Upper lobe of left lung (tissue), 6 donors: ENCODE results near the gene TOMM70. TPM values are rescaled to one million over a fixed set of nuclear protein-coding genes. Genes with fewer than 3 reads are reported as not detected.
A peak's percentile ranks its signal among the peaks of the same experiment; 100 is the strongest.

Experiments
- ATAC-seq, 2 donors: fragments of 200-7000 bp; cut with Tn5 transposase; one replicate each; pipeline ENCODE4 v1.9.1; 2022; ENCODE audit warnings: mild to moderate bottlenecking in 2 of 2, moderate library complexity in 2 of 2; ENCODE audit not compliant: low FRiP score in 2 of 2
- DNase-seq, 2 donors: peaks; one replicate each; pipeline ENCODE4 v3.0.0-alpha.2; 2019 to 2020
- H3K27ac ChIP-seq, 4 donors: fragments of 200-600 bp; sonication (generic); one replicate each; pipeline ENCODE4 v1.5.1; 2016 to 2019
- H3K27me3 ChIP-seq, 4 donors: fragments of 200-600 bp; sonication (generic); one replicate each; pipeline ENCODE4 v1.5.1; 2017 to 2019
- H3K36me3 ChIP-seq, 4 donors: fragments of 200-600 bp; sonication (generic); one replicate each; pipeline ENCODE4 v1.5.1; 2016 to 2019
- H3K4me1 ChIP-seq, 4 donors: fragments of 200-600 bp; sonication (generic); one replicate each; pipeline ENCODE4 v1.5.1; 2018 to 2019
- H3K4me3 ChIP-seq, 4 donors: fragments of 200-600 bp; sonication (generic); one replicate each; pipeline ENCODE4 v1.5.1; 2017 to 2019; ENCODE audit warnings: mild to moderate bottlenecking in 2 of 4, moderate library complexity in 1 of 4
- H3K9me3 ChIP-seq, 4 donors: fragments of 200-600 bp; sonication (generic); one replicate each; pipeline ENCODE4 v1.5.1; 2018 to 2019
- EP300 ChIP-seq, 4 donors: sonication (generic); formaldehyde crosslinking; IDR thresholded peaks; one replicate each; pipeline ENCODE4 v1.5.1; 2017; ENCODE audit warnings: antibody characterized with exemption in 4 of 4, control low read depth in 2 of 4
- POLR2A ChIP-seq, 4 donors: fragments of 450-650 bp; IDR thresholded peaks; one replicate each; pipeline ENCODE4 v1.5.1; 2016 to 2017; ENCODE audit warnings: antibody characterized with exemption in 4 of 4, mild to moderate bottlenecking in 2 of 4
- POLR2AphosphoS5 ChIP-seq, 2 donors: sonication (generic); formaldehyde crosslinking; IDR thresholded peaks; one replicate each; pipeline ENCODE4 v1.5.1; 2017; ENCODE audit warnings: antibody characterized with exemption in 2 of 2
- WGBS, 2 donors: methylation state at CpG; one replicate each; pipeline ENCODE4 v1.1.5; 2017 to 2018; 5-methylcytosine and 5-hydroxymethylcytosine counted together
- total RNA-seq, 6 donors: library from RNA; depleted of rRNA in 4 of 6; stranded (reverse); fragments of >200 nt in 4 of 6; gene quantifications; one replicate each; pipeline versions ENCODE4 v1.1.0 to v1.2.1, GENCODE V29; 2016 to 2021
- TF ChIP-seq, protein P1 (sequence below), 6 experiments: fragments of 450-650 bp in 4 of 6; fragments of 200-600 bp in 2 of 6; sonication (generic) in 2 of 6; IDR thresholded peaks; one replicate each; pipeline ENCODE4 v1.5.1; 2016 to 2019; ENCODE audit warnings: antibody characterized with exemption in 6 of 6
- donor health status: DM: no; HTN: no; CAD: no; lungs with moderate emphysema.
- donor health status: DM: no; HTN: yes; CAD: no; lungs with severe emphysema.

Gene TOMM70
- total RNA-seq, 6 donors from 2014 or later: 14.1 to 38.4 (median 30.2) TPM

- peak overlapping the region; percentile 79 to 84 (median 82) for H3K4me3 ChIP-seq
- DNase-seq: peak in 1 of 2 donors; percentile 29
- TF ChIP-seq POLR2A (IDR thresholded peaks at IDR 0.05): no peak
- TF ChIP-seq EP300 (IDR thresholded peaks at IDR 0.05): peak in 1 of 4 donors; percentile 41
- no peaks in the 10 kb centered on the region for H3K36me3 ChIP-seq
- H3K9me3 ChIP-seq: no peaks in the 10 kb centered on the region
- peaks cover 25 to 43% (median 34%) of the 10 kb centered on the region in 4 donors for H3K4me1 ChIP-seq
- H3K27me3 ChIP-seq: no peaks in the 10 kb centered on the region
- 0 to 1% methylated on average over 23 of the region's 23 CpGs for WGBS, 2 donors
- ATAC-seq: peak in 1 of 2 donors; percentile 33
- H3K27ac ChIP-seq: peak overlapping the region; percentile 86 to 93 (median 90)
Measured at GRCh38 chr3:100401674-100402041, 769 bp upstream of the TOMM70 start.

DNA sequence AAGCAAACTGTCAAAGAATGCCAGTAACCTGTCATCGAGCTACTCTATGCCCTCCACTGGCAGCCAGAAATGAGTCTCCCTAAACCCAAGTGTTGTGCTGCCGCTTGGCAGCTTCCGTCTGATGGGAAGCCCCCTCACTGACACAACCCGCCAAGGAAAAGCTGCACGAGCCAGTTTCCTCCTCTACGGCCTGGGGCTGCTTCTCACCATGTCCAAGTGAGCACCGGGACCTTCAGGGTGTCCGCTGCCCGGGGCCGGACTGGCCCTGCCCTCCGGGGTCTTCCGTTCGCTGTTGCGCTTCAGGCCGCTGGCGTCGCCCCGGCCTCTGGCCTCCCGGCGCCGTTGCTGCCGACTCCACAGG is 490 bp downstream of the TOMM70 start:
- DNase-seq (no peak), ATAC-seq (peak in 1 of 2 donors; percentile 15)
- peaks cover 25 to 43% (median 34%) of the 10 kb centered on the region in 4 donors for H3K4me1 ChIP-seq
- H3K27me3 ChIP-seq: no peaks in the 10 kb centered on the region
- WGBS, 2 donors: 0% methylated on average over 8 to 17 of the region's 22 CpGs
- peak in 1 of 4 donors; percentile 16 for TF ChIP-seq POLR2A (IDR thresholded peaks at IDR 0.05)
- TF ChIP-seq, protein P1, sequence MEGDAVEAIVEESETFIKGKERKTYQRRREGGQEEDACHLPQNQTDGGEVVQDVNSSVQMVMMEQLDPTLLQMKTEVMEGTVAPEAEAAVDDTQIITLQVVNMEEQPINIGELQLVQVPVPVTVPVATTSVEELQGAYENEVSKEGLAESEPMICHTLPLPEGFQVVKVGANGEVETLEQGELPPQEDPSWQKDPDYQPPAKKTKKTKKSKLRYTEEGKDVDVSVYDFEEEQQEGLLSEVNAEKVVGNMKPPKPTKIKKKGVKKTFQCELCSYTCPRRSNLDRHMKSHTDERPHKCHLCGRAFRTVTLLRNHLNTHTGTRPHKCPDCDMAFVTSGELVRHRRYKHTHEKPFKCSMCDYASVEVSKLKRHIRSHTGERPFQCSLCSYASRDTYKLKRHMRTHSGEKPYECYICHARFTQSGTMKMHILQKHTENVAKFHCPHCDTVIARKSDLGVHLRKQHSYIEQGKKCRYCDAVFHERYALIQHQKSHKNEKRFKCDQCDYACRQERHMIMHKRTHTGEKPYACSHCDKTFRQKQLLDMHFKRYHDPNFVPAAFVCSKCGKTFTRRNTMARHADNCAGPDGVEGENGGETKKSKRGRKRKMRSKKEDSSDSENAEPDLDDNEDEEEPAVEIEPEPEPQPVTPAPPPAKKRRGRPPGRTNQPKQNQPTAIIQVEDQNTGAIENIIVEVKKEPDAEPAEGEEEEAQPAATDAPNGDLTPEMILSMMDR (IDR thresholded peaks at IDR 0.05): no peak
- peak overlapping the region; percentile 86 to 93 (median 90) for H3K27ac ChIP-seq
- peak overlapping the region; percentile 79 to 84 (median 82) for H3K4me3 ChIP-seq
- no peaks in the 10 kb centered on the region for H3K36me3 ChIP-seq
- H3K9me3 ChIP-seq: no peaks in the 10 kb centered on the region

DNA sequence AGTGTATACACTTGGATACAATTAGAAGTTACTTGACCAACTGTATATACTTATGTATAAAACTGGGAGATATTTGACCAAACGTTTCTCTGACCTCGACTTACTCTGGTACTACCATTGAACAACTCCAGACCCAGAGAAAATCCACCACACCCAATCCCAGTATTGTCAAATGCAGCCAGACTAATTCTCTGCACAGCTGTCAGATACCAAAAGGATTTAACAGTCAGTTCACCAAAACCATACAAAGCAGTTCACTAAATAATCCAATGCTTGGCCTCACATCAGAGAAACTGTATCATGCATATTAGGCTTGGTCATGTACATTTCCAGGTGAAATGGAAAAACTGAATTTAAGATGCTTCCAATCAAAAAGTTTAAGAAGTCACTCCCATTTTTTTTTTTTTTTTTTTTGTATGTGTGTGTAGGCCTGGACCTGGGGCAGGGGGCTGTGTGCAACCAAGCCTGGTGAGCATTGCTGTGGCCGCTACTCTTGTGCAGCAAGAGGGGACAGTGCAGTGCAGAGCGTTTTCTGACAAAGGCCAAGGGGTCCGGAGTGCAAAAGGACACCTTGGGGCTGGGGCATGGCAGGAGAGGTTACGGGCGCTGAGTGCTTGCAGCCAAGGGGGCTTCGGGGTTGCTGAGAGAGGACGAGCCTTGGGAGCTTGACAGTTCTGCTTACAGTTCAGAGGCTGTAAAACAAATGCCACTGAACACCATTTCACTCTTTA is 1.4 kb downstream of the TOMM70 start:
- H3K9me3 ChIP-seq: no peaks in the 10 kb centered on the region
- DNase-seq: peak in 1 of 2 donors; percentile 11
- peak overlapping the region in 2 of 4 donors; percentile 6 to 93 for H3K27ac ChIP-seq
- peaks cover 25 to 43% (median 34%) of the 10 kb centered on the region in 4 donors for H3K4me1 ChIP-seq
- peak overlapping the region; percentile 32 to 84 (median 82) for H3K4me3 ChIP-seq
- WGBS, 2 donors: 60 to 62% methylated on average over 9 of the region's 9 CpGs
- TF ChIP-seq, protein P1 (IDR thresholded peaks at IDR 0.05): no peak
- TF ChIP-seq POLR2AphosphoS5 (IDR thresholded peaks at IDR 0.05): no peak
- TF ChIP-seq EP300 (IDR thresholded peaks at IDR 0.05): no peak
- no peak for TF ChIP-seq POLR2A (IDR thresholded peaks at IDR 0.05)
- no peak for ATAC-seq
- no peaks in the 10 kb centered on the region for H3K27me3 ChIP-seq
- no peaks in the 10 kb centered on the region for H3K36me3 ChIP-seq

GRCh38 chr3:100396967-100397366 is 3.9 kb downstream of the TOMM70 start:
- no peaks in the 10 kb centered on the region for H3K9me3 ChIP-seq
- no peaks in the 10 kb centered on the region for H3K27me3 ChIP-seq
- no peak for TF ChIP-seq POLR2AphosphoS5 (IDR thresholded peaks at IDR 0.05)
- TF ChIP-seq, protein P1 (IDR thresholded peaks at IDR 0.05): no peak
- TF ChIP-seq POLR2A (IDR thresholded peaks at IDR 0.05): no peak
- no peak for TF ChIP-seq EP300 (IDR thresholded peaks at IDR 0.05)
- no peaks in the 10 kb centered on the region for H3K36me3 ChIP-seq
- ATAC-seq (no peak), DNase-seq (no peak)
- H3K4me3 ChIP-seq: no peak overlapping the region
- H3K4me1 ChIP-seq: peaks cover 17 to 33% (median 21%) of the 10 kb centered on the region in 4 donors
- H3K27ac ChIP-seq: no peak overlapping the region
- 65 to 69% methylated on average over 2 of the region's 2 CpGs for WGBS, 2 donors

DNA sequence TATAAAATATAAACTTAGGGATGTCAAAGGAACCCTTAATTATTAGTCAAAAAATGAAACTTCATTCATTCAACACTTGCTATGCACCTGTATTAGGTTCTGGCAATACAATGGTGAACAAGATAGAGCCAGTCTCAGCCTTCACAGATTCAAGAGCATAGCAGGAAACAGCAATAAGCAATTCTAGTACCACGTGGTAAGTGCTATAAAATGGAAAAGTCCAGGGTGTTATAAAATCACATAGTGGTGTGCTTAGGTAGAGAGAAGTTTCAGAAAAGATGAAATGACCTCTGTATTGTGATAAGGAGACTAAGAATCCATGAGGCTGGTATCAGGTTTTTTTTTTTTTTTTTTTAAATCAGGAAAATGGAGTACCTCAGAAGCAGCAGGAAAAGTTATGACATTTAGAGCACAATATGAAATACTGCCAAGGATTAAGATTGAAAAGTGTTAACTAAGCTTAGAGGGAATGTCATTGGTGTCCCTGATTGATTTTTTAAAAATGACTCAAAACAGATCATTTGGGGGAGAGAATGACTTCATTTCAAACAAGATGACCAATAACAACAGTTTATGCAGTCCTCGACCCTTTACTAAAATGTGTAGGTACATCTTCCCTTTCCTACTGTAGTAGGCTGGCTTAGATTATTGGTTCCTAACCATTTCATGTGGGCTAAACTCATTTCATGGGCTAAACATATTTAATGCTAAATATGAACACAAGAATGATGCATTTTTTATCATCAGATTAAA is 5.0 kb downstream of the TOMM70 start:
- Histone ChIP-seq H3K4me1 (peaks cover 15 to 32% (median 21%) of the 10 kb centered on the region in 4 donors), H3K9me3 (no peaks in the 10 kb centered on the region), H3K36me3 (no peaks in the 10 kb centered on the region), H3K4me3 (no peak overlapping the region), H3K27ac (no peak overlapping the region), H3K27me3 (no peaks in the 10 kb centered on the region)
- no peak for TF ChIP-seq POLR2AphosphoS5 (IDR thresholded peaks at IDR 0.05)
- TF ChIP-seq EP300 (IDR thresholded peaks at IDR 0.05): no peak
- TF ChIP-seq, protein P1 (IDR thresholded peaks at IDR 0.05): no peak
- TF ChIP-seq POLR2A (IDR thresholded peaks at IDR 0.05): no peak
- ATAC-seq (no peak), DNase-seq (no peak)
- WGBS, 2 donors: 58 to 59% methylated on average over 2 of the region's 2 CpGs
